Femur (tissue), 1 donor: ENCODE data around the gene HLA-DMB.

ENCODE experiments used
- DNase-seq: peaks from one replicate; pipeline ENCODE4 v3.0.0-alpha.2; 2017

The HLA-DMB gene

DNA sequence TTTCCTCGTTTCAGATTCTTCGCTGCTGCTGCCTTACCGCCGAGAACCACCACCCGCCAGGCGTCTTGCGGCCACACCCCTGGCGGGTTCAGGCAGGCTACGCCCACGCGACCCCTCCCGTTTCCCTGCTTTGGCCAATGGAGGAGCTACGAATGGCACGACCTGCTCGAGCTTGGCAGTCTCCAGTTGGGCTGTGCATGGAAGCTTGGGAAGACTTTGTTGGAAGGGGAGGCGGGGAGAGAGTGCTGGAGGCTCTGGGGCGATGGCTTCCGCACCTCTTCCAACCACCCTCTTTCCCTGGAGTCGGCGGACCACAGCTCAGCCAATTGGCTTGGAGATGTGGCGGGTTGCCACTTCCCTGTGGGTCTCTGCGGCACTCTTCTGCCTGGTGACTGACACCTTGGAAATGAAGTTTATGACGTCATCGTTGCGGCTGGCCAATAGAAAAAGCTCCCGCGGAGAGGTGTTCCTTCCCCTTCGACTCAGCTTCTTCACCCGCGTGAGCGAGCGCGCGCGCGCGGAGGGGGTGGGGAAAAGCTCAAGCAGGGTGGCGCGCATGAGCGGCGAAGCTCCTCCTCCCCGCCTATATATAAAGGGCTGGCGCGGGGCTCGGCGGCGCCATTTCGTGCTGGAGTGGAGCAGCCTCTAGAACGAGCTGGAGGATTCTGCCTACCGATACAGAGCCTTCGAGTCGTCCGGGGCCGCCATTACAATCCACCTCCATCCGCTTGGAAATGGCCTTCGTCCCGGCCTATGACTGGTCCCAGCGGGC lies 30.9 kb upstream of the HLA-DMB start:
- DNase-seq: peak; percentile 100

DNA sequence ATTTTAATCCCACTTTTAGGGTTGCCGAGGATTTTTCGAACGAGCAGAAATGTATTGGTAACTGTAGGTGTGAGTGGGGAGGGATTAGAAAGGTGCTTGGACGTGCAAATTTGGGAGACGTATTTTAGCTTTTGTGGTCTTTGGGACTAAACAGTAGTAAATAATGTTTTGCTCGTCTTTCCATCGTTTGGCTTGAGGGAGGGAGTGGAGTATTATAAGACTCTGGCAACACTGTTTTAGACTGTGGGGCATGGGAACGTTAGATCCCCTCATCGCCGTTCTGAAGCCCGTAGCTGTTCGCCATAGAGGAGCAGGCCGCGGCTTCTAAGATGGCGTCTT lies 30.4 kb upstream of the HLA-DMB start:
- DNase-seq: no peak

DNA sequence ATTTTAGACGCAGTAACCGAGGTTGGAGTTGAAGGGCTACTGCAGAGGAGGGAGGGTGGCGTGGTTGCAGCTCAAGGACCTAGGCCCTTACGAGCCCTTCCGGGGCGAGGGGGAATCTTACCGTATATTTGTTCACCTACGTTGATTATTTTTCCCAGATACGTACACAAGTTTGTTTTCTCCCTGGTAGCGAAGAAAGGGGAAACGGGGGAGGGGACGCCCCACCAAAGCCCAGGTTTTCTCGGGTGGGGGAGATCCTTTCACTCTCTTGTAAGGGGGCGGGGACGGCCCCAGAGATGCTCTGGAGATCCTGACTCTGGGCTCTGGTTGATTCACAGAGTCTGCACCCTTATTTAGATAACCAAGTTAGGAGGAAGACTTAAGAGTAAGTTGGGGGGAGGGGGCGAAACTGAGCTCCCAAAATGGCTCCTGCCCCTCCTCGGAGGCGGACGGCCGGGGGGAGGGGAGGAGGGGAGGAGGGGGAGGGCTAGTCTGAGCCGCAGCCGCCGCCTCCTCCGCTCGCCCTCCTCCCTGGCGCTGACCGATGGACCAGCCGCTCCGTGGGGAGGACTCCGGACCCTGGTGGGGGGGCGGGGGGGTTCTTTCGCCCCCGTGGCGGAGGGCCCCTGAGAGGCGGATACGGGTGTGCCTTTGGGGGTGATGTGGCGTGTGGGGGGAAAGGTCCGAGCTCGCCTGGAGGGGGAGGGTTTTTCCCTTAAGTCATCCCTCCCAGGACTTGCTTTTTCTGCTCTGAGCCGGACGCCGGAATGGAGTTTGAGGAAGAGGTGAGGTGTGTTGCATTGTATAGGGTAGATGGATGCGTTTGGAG lies 29.8 kb upstream of the HLA-DMB start:
- DNase-seq: peak; percentile 95

DNA sequence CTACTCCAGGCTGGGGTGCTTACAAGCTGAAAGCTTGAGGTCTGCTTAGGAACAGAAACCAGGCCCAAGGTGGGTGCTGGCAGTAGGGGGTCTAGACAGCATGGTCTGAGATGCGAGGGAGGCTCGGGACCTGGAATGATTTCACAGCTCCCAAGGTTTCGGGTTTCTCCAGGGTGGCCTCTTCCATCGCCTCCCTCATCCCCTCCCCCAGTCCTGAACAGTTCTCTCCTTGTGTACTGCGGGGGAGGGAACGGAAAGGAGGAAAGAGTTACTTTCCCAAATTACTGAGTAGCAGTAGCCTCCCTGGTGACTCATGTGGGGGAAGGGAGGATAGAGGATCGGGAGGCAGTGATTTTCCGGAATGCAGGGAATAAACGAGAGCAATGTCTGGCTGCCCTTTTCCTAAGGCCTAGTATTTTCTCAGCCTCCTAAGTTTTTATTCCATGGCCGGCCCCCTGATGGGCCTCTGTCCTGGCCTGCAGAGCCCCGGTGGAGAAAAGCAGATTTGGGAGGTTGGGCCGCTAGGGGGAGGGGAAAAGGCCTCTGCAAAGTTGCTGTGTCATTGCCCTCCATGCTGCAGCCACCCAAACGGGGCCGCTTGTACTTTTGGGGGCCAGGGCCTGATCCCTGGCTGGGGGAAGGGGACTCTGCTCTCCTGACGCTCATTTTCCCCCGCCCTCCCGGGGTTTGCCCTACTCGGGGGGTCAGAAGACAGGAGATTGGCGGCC lies 29.0 kb upstream of the HLA-DMB start:
- peak; percentile 90 for DNase-seq

DNA sequence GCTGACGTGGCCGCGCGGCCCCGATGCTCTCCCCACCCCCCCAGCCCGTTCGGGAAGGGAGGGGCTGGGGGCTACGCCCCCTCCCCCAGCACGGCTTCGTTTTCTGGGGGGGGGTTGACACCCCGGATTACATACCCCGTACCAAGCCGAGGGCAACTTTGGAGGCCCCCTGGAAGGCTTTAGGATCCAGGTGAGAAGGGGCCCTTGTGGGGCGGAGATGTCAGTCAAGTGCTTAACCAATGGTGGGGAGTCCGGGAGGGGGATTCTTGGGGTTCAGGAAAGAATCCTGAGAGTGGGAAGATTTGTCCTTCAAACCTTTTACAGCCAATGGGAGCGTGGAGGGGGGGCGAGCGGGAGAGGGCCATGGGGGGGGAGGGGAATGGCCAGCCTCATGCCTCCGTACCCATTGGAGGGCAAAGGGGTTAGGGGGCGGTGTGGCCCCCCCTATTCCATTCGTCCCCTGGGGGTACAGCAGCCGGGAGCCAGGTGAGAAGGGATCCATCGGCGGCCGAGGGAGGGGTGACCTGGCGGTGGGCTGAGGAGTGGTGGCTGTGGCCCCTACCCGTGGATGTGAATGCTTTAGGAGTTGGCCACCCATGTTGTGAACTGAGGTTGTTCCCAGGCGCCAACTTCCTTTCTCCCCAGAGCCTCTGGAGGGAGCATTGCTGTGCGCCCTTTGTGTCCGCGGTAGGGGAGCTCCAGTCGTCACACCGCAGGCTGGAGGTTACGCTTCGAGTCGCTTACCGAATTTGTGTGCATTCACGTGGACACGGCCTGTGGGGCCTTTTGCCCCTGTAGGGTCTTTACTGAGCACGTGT lies 28.2 kb upstream of the HLA-DMB start:
- peak; percentile 87 for DNase-seq

DNA sequence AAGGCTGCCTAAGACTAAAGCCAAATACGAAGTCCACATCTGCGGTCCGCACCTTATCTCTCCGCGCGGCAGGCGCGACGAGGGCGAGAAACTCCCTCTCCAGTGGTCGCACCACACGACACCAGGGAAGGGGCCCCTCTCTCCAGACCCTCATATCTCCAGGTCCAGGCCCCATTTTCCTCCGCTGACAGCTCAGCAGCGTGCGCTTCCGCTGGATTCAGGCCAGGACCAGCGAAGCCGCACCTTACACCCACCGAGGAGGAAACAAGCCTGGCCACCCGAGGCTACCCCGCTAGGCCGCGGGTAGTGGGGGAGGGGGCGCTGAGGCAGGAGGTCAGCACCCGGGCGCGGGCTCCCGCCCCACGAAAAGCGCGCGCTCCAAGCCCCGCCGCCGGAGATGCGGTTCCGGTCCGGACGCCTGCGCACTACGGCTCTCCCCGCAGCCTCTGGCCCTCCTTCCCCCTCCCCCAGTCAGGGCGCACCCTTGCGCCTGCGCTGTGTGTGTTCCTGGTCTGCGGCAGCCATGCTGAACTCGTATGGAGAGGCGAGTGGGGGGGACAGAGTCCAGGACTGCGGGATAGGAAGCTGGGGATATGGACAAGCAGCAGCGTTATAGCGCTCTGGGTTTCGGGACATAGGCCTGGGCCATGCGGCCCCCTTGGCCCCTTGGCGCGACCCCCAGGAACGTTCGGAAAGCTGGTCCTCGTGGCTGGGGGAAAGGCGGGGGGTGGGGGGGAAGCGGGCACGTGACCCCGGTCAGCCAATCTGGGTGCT lies 27.5 kb upstream of the HLA-DMB start, which contains the start of gene BRD2:
BRD2 (plus strand) TSS at position 502 of the 774 bp plus-strand sequence. CDS start 4,305 bp downstream, outside the sequence.
- DNase-seq: peak; percentile 99

DNA sequence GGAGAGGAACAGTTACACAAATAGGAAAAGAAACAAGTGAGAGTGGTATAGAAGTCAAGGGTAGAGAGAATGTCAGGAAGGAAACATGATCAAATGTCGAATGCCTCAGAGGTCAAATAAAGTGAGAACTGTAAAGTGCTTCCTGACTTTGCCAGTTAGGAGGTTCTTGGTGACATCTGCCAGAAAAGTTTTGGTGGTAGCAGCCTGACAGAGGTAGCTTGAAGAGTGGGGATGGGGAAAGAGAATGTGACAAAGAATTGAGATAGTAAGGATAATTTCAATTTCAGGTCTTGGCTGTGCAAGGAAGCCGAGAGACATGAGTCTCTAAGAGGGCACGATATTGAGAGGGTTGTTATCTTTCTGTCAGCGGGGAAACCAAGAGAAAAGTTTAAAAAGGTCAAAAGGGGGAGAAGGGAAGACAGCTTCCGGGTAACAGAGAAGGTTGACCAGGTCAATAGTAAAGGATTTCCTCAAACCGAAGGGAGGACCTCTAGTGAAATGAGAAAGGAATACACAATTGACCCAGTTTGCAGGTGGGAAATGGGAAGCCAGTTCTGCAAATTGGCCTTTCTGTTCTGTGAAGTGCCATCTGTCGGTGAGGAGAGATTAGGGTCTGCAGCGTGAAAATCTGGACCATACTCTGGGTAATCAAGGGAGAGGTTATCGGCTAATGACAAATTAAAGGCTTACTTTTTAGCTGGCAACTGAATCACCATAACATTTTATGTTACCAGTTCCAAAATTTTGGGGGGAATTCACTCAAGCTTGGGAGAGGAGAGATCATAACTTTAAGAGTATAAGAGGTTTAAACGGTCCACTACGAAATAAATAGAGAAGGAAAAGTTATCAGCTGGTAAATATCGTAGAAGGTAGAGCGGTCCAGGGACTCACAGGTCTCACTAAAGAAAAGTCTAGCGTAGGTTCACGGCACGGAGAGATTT lies 26.6 kb upstream of the HLA-DMB start:
- DNase-seq: peak; percentile 48

DNA sequence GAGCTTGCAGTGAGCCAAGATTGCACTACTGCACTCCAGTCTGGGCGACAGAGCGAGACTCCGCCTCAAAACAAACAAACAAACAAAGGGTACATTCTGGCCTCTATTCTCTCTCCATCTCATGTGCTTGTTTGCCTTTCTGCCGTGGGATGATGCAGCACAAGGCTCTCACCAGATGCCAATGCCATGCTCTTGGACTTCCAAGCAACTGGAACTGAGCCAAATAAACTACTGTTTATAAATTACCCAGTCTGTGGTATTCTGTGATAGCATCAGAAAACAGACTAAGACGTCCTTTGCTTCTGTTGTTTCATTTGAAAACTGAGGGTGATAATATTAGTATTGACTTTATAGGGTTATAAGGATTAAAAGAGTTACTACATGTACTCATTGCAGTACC lies 23.9 kb upstream of the HLA-DMB start:
- no peak for DNase-seq

DNA sequence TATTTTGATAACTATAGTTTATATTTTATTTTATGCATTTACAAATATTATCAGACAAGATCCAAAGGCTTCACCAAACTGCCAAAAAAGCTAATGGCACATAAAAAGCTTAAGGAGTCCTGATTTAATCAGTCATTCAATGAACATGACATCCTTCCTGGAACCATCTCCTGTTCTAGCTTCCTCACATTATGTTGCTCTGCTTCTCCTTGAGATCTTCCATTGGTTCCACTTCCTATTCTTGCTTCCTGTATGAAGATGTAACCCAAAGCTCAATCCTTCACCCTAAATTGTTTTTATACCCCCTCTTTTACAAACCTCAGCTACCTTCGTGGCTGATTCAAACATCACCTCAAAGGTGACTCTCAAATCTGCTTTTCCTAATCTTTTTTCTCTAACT lies 23.0 kb upstream of the HLA-DMB start:
- DNase-seq: no peak

DNA sequence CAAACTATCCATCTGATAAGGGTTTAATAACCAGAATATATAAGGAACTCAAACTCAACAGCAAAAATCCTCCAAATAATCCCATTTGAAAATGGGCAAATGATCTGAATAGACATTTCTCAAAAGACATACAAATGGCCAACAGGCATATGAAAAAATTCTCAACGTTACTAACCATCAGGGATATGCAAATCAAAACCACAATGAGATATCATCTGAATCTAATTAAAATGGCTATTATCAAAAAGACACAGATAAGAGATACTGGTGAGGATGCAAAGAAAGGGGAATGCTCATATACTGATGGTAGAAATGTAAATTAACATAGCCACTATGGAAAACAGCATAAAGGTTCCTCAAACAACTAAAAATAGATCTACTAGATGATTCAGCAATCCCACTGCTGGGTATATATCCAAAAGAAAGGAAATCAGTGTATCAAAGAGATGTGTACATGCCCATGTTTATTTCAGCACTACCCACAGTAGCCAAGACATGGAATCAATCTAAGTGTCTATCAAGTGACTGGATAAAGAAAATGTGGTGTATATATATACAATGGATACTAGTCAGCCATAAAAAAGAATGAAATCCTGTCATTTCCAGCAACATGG lies 21.5 kb upstream of the HLA-DMB start:
- no peak for DNase-seq

DNA sequence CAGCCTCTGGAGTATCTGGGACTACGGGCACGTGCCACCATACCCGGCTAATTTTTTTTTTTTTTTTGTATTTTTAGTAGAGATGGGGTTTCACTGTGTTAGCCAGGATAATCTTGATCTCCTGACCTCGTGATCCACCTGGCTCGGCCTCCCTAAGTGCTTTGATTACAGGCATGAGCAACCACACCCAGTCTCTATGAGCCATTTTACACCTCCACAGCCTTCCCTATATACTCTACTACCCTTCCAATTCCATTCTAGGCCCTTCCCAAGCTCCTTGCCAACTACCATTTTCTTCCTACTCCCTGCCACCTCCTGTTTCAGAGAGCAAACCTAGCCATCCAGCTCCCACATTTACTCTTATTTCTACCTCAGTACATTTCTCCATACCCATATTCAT lies 19.7 kb upstream of the HLA-DMB start:
- DNase-seq: no peak

DNA sequence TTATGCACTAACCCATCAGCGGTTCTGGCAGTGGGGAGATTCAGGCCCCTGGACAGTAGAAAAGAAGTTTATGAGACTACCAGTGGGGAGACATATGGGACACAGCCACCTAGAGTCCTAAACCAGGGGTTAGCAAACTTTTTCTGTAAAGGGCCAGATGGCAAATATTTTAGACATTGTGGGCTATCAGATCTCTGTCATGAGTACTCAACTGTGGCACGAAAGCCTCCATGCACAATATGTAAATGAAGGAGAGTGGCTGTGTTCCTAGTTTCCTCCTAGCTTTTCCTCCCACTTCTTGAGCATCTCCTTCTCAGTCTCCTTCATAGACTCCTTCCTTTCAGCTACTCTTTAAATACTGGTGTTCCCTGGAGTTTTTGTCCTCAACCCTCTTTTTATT lies 15.3 kb upstream of the HLA-DMB start:
- no peak for DNase-seq

DNA sequence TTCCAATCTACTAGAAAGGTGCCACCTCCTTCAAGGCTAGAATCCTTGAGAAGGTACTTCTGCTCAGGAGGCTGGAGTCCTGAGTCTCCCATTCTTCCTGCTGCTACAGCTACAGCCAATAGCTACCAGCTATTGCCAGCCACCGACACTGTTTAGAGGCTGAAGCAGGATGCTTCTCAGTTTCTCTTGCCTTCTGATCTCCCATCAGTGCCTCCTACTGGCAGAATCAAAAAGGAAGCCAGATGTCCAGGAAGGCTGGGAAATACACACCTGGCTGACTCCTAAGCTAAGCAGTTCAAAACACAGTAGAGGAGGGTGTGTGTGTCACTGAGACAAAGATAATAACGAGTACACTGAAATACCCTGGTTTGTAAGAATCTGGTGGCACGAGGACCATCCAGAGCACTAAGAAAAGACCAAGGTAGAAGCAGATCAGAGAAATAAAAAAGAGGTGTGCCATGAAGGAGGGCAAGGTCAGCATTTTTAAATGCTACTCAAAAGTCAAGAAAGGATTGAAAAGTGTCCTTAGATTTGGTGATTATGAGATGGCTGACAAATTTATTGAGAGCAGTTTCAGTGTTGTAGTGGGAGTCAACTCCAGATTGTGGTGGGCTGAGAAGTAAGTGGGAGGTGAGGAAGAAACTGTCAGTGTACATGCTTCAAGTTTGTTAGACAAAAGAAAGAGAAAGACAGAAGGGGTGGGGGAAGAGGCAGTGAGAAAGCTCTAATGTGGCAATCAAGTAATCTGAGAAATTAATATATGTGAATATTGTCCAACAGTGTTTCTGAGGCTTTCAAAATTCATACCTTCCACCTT lies 14.4 kb upstream of the HLA-DMB start:
- no peak for DNase-seq

DNA sequence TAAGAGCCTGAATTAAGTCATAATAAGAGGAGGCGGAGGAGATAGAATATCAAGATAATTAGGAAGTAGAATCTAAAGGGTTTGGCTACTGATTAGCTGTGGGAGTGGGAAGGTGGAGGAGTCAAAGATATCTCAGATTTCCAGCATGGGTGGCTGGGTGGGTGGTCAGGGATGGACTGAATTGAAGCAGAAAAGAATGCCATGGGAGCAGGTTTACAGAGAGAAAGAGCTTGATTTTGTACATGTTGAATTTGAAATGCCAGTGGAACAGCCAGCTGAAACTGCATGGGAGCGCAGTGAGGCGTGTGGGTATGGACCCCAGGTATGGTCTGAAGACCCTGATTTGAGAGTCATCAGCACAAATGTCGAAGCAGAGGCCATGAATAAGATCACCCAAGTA lies 13.4 kb upstream of the HLA-DMB start:
- no peak for DNase-seq

DNA sequence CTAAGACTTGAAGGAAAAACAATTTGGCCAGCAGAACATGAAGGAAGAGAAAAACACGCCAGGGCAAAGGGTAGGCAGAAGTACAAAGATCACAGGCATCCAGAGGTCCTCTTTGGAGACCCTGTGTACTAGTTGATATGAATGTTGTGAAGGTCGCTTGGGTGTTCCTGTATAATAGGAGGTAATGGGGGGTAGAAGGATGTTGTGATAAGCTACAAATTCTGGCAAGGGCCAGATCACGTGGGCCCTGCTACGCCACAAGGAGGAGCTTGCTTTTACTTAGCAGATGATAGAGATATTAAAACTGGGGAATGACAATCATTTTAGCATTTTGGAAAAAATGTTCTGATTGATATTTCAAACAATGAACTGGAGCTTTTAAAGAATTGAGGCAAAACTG lies 12.9 kb upstream of the HLA-DMB start:
- DNase-seq: no peak

DNA sequence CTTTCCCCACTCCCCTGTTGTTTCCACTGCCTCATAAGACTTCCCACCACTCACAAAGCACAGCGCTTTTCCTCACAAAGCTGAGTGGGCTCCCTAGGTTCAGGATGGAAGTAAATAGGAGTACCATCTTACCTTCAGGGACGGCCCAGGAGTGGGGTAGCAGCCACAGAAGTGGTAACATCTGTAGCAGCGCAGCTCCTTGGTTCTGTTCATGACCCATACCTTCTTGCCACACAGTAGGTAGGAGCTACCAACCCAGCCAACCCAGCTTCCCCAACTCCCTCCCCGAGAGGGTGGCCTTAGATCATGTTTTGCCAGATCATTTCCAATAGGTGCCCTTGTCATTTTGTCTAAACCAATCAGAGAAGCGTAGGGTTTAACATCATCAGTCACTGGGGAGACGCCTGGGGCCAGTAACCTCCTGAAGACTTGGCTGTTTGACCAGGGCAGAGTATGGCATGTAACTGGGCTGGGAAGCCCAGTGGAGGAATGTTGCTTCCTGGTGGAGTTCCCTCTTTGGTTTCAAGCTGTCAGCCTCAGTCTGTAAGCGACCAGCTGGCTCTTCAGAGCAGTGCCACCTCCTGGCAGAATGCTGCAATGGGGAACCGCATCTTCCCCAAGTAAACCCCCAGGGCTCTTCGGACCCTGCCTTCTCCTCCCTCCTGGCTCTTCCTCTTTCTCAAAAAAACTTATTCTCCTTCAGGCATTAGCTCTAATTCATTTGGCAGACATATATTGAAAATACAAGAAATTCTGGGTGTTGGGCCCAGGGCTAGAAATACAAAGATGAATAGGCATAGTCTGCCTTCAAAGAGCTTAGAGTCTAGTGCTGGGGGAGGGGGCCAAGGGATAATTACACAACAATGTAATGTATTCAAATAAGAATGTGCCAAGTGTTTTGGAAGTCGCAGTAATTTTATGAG lies 12.2 kb upstream of the HLA-DMB start, which contains the start of gene HLA-DMA:
HLA-DMA (minus strand) TSS at position 281 of the 923 bp plus-strand sequence; CDS start at position 220, 61 bp downstream.
- peak; percentile 86 for DNase-seq

DNA sequence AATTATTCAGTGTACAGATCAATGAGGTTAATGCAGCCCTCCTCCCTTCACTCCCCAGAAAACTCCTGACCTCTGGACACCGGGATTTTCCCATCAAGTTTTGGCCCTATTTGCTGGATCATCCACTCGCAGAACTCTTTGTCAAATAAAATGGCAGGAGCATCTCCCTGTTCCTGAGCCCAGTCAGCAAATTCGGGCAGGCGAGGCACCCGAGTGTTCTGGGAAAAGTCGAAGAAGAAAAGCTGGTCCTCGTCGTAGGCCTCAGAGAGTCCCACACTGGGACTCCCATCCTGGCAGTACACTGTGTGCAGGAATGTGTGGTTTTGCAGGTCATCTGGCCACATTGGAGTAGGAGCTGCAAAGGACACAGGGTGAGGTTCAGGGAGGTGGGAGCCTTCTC lies 9.6 kb upstream of the HLA-DMB start:
- no peak for DNase-seq

DNA sequence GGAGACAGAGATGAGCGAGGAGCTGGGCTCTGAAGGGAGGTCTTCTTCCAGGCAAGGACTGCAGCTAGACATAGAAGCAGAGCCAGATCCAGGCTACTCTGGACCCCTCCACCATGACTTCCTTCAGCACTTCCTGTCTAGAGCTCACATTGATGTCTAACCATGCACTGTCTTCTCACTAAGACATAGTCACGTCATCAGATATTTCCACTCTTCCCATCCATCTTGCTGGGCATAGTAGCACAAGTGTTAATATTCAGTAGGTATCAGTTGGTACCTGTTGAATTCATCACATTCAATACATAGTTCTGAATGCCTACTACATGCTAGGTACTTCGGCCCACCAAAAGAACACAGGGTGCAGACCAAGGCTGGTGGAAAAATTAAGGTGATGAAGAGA lies 9.2 kb upstream of the HLA-DMB start:
- DNase-seq: no peak
